ENCODE measurements around the gene RBM33.

DNA sequence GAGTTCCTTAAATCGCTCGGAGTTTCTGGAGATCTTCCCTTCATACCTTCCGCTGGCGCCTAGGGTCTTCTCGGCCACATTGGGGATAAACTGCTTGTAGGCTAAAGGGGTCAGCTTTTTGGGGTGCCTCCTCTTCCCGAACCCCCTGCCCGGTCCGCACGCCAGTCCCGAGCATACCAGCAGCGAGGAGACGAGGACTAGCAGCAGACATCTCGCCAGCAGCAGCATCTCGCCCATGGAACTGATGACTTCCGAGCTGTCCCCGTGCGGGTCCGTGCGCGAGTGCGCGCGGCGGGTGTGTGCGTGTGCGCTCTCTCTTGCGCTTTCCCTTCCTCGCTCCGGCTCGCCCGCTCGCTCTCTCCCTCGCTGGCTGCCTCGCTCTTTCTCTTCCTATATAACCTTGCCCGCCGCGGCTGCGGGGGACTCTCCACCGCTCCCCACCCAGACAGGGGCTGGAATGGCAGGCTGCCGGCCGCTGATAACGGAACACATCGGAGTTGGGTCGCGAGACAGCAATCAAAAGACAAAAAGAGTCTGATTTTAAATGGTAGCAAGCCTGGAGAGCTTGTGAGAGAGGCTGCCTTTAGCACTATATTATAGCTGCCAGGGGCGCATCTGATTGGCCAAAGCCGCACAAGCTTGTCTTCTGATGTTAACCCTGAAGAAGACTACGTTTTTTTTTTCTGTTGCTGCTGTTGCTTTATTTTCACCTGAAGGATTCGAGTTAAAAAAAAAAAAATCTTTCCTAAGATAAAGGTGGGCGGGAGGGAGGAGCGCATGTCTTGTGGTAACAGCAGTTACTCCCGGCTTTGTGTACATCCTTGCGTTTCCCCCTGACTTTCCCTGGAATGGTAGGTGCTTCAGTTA, 167.7 kb downstream of the RBM33 start, which contains the start of gene SHH:
- TF ChIP-seq, protein P1, sequence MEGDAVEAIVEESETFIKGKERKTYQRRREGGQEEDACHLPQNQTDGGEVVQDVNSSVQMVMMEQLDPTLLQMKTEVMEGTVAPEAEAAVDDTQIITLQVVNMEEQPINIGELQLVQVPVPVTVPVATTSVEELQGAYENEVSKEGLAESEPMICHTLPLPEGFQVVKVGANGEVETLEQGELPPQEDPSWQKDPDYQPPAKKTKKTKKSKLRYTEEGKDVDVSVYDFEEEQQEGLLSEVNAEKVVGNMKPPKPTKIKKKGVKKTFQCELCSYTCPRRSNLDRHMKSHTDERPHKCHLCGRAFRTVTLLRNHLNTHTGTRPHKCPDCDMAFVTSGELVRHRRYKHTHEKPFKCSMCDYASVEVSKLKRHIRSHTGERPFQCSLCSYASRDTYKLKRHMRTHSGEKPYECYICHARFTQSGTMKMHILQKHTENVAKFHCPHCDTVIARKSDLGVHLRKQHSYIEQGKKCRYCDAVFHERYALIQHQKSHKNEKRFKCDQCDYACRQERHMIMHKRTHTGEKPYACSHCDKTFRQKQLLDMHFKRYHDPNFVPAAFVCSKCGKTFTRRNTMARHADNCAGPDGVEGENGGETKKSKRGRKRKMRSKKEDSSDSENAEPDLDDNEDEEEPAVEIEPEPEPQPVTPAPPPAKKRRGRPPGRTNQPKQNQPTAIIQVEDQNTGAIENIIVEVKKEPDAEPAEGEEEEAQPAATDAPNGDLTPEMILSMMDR (IDR thresholded peaks at IDR 0.05; ENCODE audit: control extremely low read depth in 1 of 3, insufficient read depth in 1 of 3, low read depth in 1 of 3, low read length in 3 of 3): no peak
- TF ChIP-seq POU5F1 (IDR thresholded peaks at IDR 0.05; ENCODE audit: low read depth, low read length) (no peak), EZH2 (IDR thresholded peaks at IDR 0.05; ENCODE audit: low read depth, low read length, severe bottlenecking) (peak; percentile 93), CEBPB (IDR thresholded peaks at IDR 0.05; ENCODE audit: low read depth, low read length) (no peak), YY1 (IDR thresholded peaks at IDR 0.05; ENCODE audit: low read depth, low read length) (no peak), JUND (IDR thresholded peaks at IDR 0.05; ENCODE audit: low read length) (no peak), POLR2AphosphoS5 (IDR thresholded peaks at IDR 0.05; ENCODE audit: low read depth, low read length) (no peak), TBP (IDR thresholded peaks at IDR 0.05; ENCODE audit: low read depth, low read length) (no peak), HDAC6 (IDR thresholded peaks at IDR 0.05; ENCODE audit: low read depth, low read length) (no peak), POLR2A (IDR thresholded peaks at IDR 0.05; ENCODE audit: control extremely low read depth in 1 of 2, low read depth in 2 of 2, low read length in 2 of 2) (no peak), TCF12 (IDR thresholded peaks at IDR 0.05; ENCODE audit: low read depth, low read length) (no peak)
- TF ChIP-seq, protein P2, sequence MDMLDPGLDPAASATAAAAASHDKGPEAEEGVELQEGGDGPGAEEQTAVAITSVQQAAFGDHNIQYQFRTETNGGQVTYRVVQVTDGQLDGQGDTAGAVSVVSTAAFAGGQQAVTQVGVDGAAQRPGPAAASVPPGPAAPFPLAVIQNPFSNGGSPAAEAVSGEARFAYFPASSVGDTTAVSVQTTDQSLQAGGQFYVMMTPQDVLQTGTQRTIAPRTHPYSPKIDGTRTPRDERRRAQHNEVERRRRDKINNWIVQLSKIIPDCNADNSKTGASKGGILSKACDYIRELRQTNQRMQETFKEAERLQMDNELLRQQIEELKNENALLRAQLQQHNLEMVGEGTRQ (IDR thresholded peaks at IDR 0.05; ENCODE audit: low read length): no peak
- TF ChIP-seq, protein P3, sequence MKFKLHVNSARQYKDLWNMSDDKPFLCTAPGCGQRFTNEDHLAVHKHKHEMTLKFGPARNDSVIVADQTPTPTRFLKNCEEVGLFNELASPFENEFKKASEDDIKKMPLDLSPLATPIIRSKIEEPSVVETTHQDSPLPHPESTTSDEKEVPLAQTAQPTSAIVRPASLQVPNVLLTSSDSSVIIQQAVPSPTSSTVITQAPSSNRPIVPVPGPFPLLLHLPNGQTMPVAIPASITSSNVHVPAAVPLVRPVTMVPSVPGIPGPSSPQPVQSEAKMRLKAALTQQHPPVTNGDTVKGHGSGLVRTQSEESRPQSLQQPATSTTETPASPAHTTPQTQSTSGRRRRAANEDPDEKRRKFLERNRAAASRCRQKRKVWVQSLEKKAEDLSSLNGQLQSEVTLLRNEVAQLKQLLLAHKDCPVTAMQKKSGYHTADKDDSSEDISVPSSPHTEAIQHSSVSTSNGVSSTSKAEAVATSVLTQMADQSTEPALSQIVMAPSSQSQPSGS (IDR thresholded peaks at IDR 0.05; ENCODE audit: low read length): no peak
